HG03457 (cell line): ENCODE results near the gene FUT7.

Experiments
- ATAC-seq: cut with Tn5 transposase; IDR thresholded peaks from one replicate; pipeline ENCODE4 v1.9.1; 2021; ENCODE audit warnings: moderate number of reproducible peaks; ENCODE audit not compliant: unreplicated experiment

FUT7 gene

DNA sequence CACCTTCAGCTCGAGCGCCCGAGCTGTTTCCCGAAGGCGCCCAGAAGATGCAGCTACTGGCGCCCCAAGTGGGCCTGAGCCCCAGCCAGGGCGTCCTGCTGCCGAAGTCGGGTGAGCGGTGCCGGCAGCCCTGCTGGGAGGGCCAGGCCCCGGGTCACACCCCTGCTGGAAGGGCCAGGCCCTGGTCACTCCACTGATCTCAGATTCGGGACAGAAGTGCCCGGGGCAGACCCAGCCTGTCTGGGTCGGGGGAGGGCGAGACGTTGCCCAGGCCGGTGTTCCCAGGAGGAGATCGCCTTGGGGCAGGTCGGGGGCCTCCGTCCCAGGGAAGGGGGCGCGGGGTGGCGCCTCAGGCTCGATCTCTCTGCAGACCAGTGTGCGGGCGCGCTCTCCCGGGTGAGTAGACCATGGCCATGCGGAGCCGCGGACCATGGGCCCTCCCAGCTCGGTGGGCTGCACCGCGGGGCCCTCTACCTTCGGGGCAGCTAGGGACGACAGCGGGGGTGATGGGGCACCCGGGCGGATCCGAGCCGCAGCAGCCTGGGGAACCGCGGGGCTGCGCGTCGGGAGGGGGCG lies 46.8 kb downstream of the FUT7 start:
- ATAC-seq, result no peak

DNA sequence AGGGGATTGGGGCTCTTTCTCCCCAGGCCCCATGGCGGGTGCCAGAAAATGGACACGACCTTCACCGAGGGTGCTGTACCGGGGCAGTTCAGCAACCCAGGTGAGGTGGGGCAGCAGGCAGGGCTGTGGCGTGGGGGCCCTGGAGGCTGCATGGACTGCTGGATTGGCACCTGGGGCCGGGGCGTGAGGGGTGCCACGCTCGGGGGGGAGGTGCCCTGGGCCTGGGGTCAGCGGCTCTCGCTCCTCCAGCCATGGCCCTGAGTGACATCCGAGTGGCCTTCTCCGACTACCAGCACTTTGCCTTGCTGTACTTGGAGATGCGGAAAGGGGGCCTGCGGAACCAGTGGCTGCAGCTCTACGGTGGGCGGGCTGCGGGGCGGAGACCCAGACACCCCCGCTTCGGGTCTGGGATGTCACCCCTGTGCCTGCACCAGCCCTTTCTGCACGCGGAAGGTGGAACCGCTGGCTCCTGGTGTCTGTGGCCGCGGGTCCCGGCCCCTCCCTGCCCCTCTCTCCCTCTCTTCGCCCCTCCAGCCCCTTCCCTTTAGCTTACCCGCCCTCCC lies 47.3 kb downstream of the FUT7 start:
- ATAC-seq, result no peak

DNA sequence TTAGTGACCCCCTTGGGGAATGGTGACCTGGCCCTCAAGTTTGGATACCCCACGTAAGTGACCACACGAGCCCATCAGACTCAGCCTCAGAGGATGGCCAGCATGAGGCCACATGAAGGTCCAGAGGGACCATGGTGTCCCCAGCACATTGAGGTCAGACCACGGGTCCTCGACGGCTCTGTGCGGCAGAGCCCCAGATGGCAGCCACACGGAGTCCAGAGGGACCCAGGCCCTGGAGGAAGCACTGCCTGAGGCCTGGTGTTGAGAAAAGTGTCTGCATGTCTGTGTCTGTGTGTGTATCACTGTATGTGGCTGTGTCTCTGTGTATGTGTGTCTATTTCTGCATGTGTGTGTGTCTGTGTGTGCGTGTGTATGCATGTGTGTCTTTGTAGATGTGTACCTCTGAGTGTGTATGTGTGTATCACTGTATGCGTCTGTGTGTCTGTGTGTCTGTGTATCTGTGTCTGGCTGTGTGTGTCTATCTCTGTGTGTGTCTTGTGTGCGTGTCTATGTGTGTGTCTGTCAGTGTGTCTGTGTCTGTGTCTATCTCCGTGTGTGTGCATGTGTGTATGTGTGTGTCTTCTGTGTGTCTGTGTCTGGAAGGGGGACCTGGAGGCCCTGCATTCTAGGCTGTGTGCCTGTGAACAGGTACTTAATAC lies 48.1 kb downstream of the FUT7 start:
- ATAC-seq, result no peak

DNA sequence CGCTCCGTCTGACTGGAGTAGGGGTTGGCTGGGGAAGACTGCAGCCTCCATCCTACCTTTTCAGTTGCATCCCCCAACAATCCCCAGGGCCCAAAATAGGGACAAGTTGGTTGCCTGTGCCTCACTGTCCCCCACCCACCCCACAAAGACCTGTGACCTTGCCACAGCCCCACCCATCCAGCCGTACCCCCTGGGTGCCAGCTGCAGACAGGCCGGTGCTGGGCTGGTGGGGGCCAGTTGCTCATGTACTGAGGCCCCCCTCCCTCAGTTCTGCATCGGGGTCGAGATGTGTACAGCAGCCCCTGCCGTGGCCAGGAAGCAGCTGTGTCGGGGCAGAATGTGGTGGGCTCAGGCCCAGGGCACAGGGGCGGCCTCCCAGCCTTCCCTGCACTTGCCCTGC lies 48.7 kb downstream of the FUT7 start:
- ATAC-seq, result no peak

DNA sequence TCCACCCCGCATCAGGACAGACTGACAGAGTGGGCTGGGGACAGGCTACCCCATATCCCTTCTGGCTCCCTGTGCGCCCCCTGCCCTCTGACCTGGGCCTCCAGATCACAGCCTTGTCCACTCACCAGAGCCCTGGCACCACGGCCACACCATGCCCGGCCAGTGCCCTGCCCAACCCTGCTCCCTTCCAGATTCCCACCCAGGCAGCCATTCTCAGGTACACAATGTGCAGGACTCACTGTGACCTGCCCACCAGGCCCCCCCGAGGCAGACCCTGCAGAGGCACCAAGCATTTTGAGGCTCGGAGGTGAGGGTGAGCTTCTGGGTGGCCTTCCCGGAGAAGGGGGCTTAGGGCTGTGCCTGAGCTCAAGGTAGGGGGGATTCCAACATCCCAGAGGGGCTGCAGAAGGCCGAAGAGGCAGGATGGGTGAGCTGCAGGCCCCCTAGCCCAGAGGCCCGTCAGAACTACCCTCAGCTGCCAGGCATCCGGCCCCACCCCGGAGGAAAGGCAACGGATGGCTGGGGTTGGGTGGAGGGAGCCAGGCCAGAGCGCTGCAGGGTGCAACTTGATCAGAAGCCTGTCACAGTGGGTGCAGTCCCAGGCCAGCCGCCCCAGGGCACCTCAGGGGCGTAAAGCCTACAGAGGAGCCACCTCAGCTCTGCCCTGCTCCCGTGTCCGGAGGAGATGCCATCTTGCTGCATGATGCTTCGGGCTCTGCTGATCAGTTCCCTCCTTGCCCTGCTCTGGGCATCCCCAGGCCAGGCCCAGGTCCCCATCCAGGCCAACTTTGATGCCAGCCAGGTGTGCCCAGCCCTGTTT lies 49.4 kb downstream of the FUT7 start, which contains the start of gene LCNL1:
Gene LCNL1, plus strand, starts transcription at position 762 of the 820 bp plus-strand sequence. CDS start 594 bp downstream, outside the sequence.
- ATAC-seq, result no peak

DNA sequence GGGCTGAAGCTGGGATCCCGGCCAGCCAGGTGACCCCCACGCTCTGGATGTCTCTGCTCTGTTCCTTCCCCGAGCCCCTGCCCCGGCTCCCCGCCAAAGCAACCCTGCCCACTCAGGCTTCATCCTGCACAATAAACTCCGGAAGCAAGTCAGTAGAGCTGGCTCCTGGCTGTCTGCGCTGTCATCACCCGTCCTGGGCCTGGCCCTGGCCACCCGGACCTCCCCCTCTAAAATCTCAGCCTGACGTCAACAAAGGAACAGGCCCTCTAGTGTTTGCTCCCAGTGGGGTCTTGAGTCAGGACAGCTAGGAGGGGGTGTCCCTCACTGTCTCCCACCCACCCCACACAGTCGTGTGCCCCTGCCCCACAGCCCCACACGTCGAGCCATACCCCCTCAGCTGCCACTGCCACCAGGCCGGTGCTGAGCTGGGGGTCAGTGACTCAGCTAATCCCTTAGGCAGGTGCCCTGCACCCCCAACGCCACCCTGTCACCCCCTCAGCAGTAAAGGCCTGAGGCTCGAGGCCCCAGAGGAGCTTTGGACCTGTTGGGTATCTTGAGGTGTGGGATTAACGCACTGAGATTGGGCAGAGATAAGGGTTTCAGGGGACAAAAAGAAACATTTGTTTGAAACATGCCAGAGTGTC lies 50.2 kb downstream of the FUT7 start:
- no peak for ATAC-seq

DNA sequence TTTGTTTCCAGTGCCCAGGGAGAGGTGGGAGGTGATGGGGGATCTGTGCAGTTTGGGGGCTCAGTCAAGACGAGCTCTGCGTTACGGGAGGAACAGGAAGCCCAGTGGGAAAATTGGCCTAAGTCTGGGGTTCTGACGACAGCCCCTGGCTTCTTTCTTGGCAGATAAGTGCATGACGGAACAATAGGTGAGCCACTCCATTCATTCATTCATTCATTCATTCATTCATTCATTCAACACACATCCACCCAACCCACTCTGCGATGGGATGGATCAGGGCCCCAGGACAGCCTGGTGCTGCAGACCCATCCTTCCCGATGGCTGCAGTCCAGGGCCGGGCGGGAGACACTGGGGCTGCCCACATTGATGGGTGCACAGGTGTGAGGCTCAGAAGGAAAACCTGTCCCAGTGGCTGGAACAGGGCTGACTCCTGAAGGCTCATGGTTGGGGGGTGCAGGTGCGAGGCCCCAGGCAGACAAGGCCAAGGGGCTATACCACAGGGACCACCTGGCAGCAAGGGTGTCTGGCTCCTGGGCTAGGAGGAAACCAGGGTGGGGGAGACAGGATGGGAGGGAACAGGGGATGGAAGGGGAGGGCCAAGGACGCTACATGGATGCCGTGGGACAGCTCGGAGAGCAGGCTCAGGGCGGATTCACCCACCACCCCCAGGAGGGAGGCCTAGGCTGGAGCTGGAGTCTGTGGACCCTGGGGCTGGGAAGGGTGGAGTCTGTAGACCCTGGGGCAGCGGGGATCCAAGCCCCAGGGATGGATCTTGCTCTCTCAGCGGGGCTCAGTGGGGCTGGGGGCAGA lies 51.0 kb downstream of the FUT7 start:
- no peak for ATAC-seq
